ENCODE results near the gene MKS1. TPM values are rescaled to one million over a fixed set of nuclear protein-coding genes. Genes with fewer than 3 reads are reported as not detected.

The MKS1 gene
- polyA plus RNA-seq, 3 donors, result 4.2 to 7.6 (median 5.0) TPM

DNA sequence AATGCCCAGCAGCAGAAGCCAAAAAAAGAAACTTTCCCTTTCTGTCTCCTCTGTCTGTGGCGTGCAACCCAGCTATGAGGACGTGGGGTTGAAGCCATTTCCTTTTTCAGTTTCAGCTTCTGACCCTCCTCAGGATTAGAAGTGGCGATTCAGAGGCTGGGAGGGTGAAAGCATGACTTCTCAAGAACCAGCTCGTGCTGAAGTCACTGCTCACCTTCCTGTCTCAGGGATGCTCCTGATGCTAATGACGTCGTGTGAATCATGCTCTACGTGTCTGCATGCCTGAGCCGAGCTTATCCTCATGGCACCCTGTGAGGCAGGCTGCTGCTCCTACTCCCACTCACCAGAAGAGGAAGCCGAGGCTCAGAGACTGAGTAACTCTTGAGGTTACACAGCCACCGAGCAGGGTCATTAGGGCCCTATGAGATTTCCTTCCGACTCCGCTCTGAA lies 13.7 kb upstream of the MKS1 start:
- H3K4me2 ChIP-seq (replicated peaks; ENCODE audit: extremely low read depth, low read length, poor library complexity, severe bottlenecking), result peak overlapping the region; percentile 61
- H3K79me2 ChIP-seq (ENCODE audit: insufficient read depth, low read length), result no peaks in the 10 kb centered on the region
- intact Hi-C loops (cut with micrococcal nuclease), result loop anchor here in 1 of 2 donors (2.0 kb wide), 1 partner anchor 14 kb away; the partner anchor contains the start of gene MKS1

DNA sequence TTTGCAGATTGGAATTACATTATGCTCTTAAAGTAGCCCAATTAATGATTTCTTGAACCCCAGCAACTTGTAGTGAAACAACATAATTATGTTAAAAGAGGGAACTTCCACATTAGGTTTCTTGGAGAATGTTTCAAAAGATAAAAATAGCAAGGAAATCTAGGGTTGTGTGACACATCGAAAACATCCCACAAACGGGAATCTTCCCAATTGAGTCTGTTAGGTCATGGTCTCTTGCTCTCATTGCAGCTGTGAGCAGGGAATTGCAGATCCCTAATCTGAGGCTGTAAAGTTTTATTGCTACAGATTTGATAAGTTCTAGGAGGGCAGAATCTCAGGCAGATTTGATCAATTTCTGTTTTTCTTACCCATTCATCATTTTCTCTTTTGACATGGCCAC lies 12.6 kb upstream of the MKS1 start:
- Mint-ChIP-seq H3K4me1 (peaks cover 32% of the 10 kb centered on the region), H3K9me3 (peaks cover 0 to 1% (median 0%) of the 10 kb centered on the region in 7 donors), H3K36me3 (no peaks in the 10 kb centered on the region), H3K4me3 (peak overlapping the region in 1 of 2 donors; percentile 90), H3K27ac (peak overlapping the region in 5 of 7 donors; percentile 91 to 97 (median 93)), H3K27me3 (ENCODE audit: low read depth in 3 of 3) (peaks cover 24 to 36% (median 25%) of the 10 kb centered on the region in 3 donors)
- intact Hi-C loops (cut with micrococcal nuclease), result loop anchor here in 1 of 2 donors (2.0 kb wide), 1 partner anchor 13 kb away; the partner anchor contains the start of gene MKS1
- peak in 1 of 3 donors; percentile 57 for DNase-seq
- peak overlapping the region in 1 of 2 donors; percentile 90 for H3K27ac ChIP-seq (ENCODE audit: low read depth in 1 of 2, low read length in 2 of 2)
- H3K79me2 ChIP-seq (ENCODE audit: insufficient read depth, low read length), result no peaks in the 10 kb centered on the region
- H3K36me3 ChIP-seq (replicated peaks in 1 of 2; ENCODE audit: control insufficient read depth in 1 of 2, insufficient read depth in 2 of 2, low read length in 2 of 2), result no peaks in the 10 kb centered on the region
- peaks cover 27 to 35% of the 10 kb centered on the region in 2 donors for H3K4me1 ChIP-seq (ENCODE audit: control insufficient read depth in 1 of 2, insufficient read depth in 2 of 2, low read length in 2 of 2)
- H3K4me2 ChIP-seq (replicated peaks; ENCODE audit: extremely low read depth, low read length, poor library complexity, severe bottlenecking), result no peak overlapping the region
- no CpG with 5 or more reads among the region's 2 CpGs for WGBS (ENCODE audit: insufficient coverage)
- H3K4me3 ChIP-seq (replicated peaks in 1 of 3; ENCODE audit: low read depth in 2 of 3, low read length in 3 of 3), result no peak overlapping the region
- no peak overlapping the region for H3K9ac ChIP-seq (ENCODE audit: insufficient read depth, low read length, poor library complexity, severe bottlenecking)
- TF ChIP-seq, protein P1, sequence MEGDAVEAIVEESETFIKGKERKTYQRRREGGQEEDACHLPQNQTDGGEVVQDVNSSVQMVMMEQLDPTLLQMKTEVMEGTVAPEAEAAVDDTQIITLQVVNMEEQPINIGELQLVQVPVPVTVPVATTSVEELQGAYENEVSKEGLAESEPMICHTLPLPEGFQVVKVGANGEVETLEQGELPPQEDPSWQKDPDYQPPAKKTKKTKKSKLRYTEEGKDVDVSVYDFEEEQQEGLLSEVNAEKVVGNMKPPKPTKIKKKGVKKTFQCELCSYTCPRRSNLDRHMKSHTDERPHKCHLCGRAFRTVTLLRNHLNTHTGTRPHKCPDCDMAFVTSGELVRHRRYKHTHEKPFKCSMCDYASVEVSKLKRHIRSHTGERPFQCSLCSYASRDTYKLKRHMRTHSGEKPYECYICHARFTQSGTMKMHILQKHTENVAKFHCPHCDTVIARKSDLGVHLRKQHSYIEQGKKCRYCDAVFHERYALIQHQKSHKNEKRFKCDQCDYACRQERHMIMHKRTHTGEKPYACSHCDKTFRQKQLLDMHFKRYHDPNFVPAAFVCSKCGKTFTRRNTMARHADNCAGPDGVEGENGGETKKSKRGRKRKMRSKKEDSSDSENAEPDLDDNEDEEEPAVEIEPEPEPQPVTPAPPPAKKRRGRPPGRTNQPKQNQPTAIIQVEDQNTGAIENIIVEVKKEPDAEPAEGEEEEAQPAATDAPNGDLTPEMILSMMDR (IDR thresholded peaks at IDR 0.05), result no peak
- peaks cover 6 to 11% of the 10 kb centered on the region in 2 donors for H3K27me3 ChIP-seq (ENCODE audit: control insufficient read depth in 2 of 2, insufficient read depth in 2 of 2, low read length in 2 of 2)
- no peak overlapping the region for H2AFZ ChIP-seq (ENCODE audit: insufficient read depth, low read depth, low read length, poor library complexity, severe bottlenecking)
- H4K20me1 ChIP-seq (ENCODE audit: insufficient read depth, low read length), result no peaks in the 10 kb centered on the region
- no peaks in the 10 kb centered on the region for H3K9me3 ChIP-seq (replicated peaks in 1 of 2; ENCODE audit: control insufficient read depth in 1 of 2, insufficient read depth in 1 of 2, low read length in 2 of 2)

More for the DNA sequence above, 13.7 kb upstream of the MKS1 start:
- H3K36me3 Mint-ChIP-seq, result no peaks in the 10 kb centered on the region
- peak overlapping the region; percentile 91 to 97 (median 93) for H3K27ac Mint-ChIP-seq
- Histone ChIP-seq H3K27ac (ENCODE audit: low read depth in 1 of 2, low read length in 2 of 2) (peak overlapping the region; percentile 83 to 90), H3K4me1 (ENCODE audit: control insufficient read depth in 1 of 2, insufficient read depth in 2 of 2, low read length in 2 of 2) (peaks cover 27 to 35% of the 10 kb centered on the region in 2 donors), H3K9ac (ENCODE audit: insufficient read depth, low read length, poor library complexity, severe bottlenecking) (peak overlapping the region; percentile 54), H3K36me3 (replicated peaks in 1 of 2; ENCODE audit: control insufficient read depth in 1 of 2, insufficient read depth in 2 of 2, low read length in 2 of 2) (no peaks in the 10 kb centered on the region), H2AFZ (ENCODE audit: insufficient read depth, low read depth, low read length, poor library complexity, severe bottlenecking) (peak overlapping the region; percentile 76), H3K4me3 (replicated peaks in 1 of 3; ENCODE audit: low read depth in 2 of 3, low read length in 3 of 3) (peak overlapping the region; percentile 18 to 68 (median 29)), H3K27me3 (ENCODE audit: control insufficient read depth in 2 of 2, insufficient read depth in 2 of 2, low read length in 2 of 2) (peaks cover 6 to 17% of the 10 kb centered on the region in 2 donors), H4K20me1 (ENCODE audit: insufficient read depth, low read length) (no peaks in the 10 kb centered on the region), H3K9me3 (replicated peaks in 1 of 2; ENCODE audit: control insufficient read depth in 1 of 2, insufficient read depth in 1 of 2, low read length in 2 of 2) (no peaks in the 10 kb centered on the region)
- WGBS (ENCODE audit: insufficient coverage), result 20% methylated on average over 12 of the region's 12 CpGs
- TF ChIP-seq, protein P1 (IDR thresholded peaks at IDR 0.05), result no peak
- H3K9me3 Mint-ChIP-seq, result peaks cover 0 to 1% (median 0%) of the 10 kb centered on the region in 7 donors
- H3K4me1 Mint-ChIP-seq, result peaks cover 32% of the 10 kb centered on the region
- peak overlapping the region; percentile 75 to 90 for H3K4me3 Mint-ChIP-seq
- H3K27me3 Mint-ChIP-seq (ENCODE audit: low read depth in 3 of 3), result peaks cover 26 to 37% (median 29%) of the 10 kb centered on the region in 3 donors
- DNase-seq, result peak; percentile 94 to 99 (median 96)

Measured in CD14-positive monocyte (primary cell).